ENCODE measurements around the gene PHC2. TPM values are rescaled to one million over a fixed set of nuclear protein-coding genes. Genes with fewer than 3 reads are reported as not detected.

The PHC2 gene
- total and polyA plus RNA-seq, 9 of the 15 experiments (the other 6 are each of a cell fraction or from before 2014, with no cell fraction given) = 3.1 to 67.6 (median 34.6) TPM

DNA sequence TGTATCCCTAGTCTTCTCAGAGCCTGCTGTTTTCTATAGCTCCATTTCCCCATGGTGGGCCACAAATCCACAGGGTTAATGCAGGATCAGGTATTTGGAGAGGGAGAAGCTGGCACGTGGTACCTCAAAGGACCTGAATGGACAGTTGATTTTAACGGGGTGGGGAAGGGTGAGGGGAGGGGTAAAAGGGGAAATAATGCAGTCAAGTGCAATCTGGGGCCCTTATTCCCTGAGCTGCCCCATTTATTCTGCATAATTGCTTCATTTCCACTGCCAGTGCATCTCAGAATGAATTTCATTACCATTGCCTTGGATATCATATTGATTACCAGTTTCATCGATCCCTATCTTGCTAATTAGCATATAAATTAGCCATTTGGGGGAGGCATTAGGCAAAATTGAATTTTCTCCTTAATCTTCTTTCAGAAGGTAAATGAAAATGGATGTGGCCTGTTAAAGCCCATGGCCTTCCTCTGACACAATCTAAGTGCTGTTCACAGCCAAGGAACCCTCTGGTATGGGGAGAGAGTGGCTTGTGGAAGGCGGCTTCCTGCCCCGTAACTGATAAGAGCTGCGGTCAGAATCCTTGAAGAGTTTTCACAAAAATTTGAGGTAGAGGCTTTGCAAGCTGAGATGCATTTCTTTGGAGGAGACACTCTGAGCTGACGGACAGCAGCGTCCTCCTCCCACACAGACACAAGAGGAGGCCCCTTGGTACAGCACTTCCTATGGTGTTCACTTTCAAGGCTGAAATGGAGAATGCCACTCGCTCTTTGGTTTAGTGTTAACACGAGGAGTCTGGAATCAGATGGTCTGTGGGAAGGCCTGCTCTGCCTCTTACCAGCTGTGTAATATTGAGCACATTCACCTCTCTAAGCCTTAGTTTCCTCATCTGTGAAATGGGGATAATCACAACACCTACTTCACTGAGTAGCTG, 34.4 kb downstream of the PHC2 start (continued):
- TF ChIP-seq, protein P1, sequence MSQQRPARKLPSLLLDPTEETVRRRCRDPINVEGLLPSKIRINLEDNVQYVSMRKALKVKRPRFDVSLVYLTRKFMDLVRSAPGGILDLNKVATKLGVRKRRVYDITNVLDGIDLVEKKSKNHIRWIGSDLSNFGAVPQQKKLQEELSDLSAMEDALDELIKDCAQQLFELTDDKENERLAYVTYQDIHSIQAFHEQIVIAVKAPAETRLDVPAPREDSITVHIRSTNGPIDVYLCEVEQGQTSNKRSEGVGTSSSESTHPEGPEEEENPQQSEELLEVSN (IDR thresholded peaks at IDR 0.05; ENCODE audit: borderline replicate concordance in 1 of 2, extremely low read depth in 1 of 2, insufficient read depth in 1 of 2, insufficient read length in 1 of 2, low read depth in 1 of 2, low read length in 1 of 2, poor library complexity in 1 of 2, severe bottlenecking in 1 of 2) = peak in 1 of 2 experiments; percentile 40
- TF ChIP-seq HMG20A (CRISPR knock-in tag; conservative IDR thresholded peaks at IDR 0.05) (no peak), POLR3A (IDR thresholded peaks at IDR 0.05; ENCODE audit: borderline replicate concordance, extremely low read depth, insufficient read depth, insufficient read length) (no peak), ZNF696 (CRISPR knock-in tag; conservative IDR thresholded peaks at IDR 0.05) (no peak), ZC3H4 (CRISPR knock-in tag; IDR thresholded peaks at IDR 0.05; ENCODE audit: borderline replicate concordance) (no peak), POLR2B (IDR thresholded peaks at IDR 0.05; ENCODE audit: low read depth, partially characterized antibody) (no peak), TAL1 (IDR thresholded peaks at IDR 0.05) (peak; percentile 64), ZNF253 (CRISPR knock-in tag; conservative IDR thresholded peaks at IDR 0.05) (no peak), ZBED1 (IDR thresholded peaks at IDR 0.05) (no peak), GTF2A2 (tag; IDR thresholded peaks at IDR 0.05) (no peak), RBM17 (IDR thresholded peaks at IDR 0.05; ENCODE audit: borderline replicate concordance, low read depth, low read length) (no peak), HMGN3 (IDR thresholded peaks at IDR 0.05; ENCODE audit: borderline replicate concordance, extremely low read depth, insufficient read length, low read depth, low read length) (no peak), ZKSCAN3 (CRISPR knock-in tag; IDR thresholded peaks at IDR 0.05) (no peak), CBFB (CRISPR knock-in tag; IDR thresholded peaks at IDR 0.05) (peak; percentile 92), FOXJ2 (tag; IDR thresholded peaks at IDR 0.05) (no peak), MAFG (tag; conservative IDR thresholded peaks at IDR 0.05) (no peak), RAD51 (IDR thresholded peaks at IDR 0.05; ENCODE audit: borderline replicate concordance, low read depth) (no peak), HIVEP1 (CRISPR knock-in tag; IDR thresholded peaks at IDR 0.05) (no peak), TAF9B (IDR thresholded peaks at IDR 0.05; ENCODE audit: partially characterized antibody) (no peak), SIRT6 (IDR thresholded peaks at IDR 0.05; ENCODE audit: low read depth, low read length) (no peak)
- TF ChIP-seq, protein P2, sequence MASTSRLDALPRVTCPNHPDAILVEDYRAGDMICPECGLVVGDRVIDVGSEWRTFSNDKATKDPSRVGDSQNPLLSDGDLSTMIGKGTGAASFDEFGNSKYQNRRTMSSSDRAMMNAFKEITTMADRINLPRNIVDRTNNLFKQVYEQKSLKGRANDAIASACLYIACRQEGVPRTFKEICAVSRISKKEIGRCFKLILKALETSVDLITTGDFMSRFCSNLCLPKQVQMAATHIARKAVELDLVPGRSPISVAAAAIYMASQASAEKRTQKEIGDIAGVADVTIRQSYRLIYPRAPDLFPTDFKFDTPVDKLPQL (IDR thresholded peaks at IDR 0.05; ENCODE audit: extremely low read depth, insufficient read length) = no peak
- TF ChIP-seq, protein P3, sequence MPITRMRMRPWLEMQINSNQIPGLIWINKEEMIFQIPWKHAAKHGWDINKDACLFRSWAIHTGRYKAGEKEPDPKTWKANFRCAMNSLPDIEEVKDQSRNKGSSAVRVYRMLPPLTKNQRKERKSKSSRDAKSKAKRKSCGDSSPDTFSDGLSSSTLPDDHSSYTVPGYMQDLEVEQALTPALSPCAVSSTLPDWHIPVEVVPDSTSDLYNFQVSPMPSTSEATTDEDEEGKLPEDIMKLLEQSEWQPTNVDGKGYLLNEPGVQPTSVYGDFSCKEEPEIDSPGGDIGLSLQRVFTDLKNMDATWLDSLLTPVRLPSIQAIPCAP (CRISPR knock-in tag; IDR thresholded peaks at IDR 0.05; ENCODE audit: borderline replicate concordance) = no peak
- TF ChIP-seq, protein P4, sequence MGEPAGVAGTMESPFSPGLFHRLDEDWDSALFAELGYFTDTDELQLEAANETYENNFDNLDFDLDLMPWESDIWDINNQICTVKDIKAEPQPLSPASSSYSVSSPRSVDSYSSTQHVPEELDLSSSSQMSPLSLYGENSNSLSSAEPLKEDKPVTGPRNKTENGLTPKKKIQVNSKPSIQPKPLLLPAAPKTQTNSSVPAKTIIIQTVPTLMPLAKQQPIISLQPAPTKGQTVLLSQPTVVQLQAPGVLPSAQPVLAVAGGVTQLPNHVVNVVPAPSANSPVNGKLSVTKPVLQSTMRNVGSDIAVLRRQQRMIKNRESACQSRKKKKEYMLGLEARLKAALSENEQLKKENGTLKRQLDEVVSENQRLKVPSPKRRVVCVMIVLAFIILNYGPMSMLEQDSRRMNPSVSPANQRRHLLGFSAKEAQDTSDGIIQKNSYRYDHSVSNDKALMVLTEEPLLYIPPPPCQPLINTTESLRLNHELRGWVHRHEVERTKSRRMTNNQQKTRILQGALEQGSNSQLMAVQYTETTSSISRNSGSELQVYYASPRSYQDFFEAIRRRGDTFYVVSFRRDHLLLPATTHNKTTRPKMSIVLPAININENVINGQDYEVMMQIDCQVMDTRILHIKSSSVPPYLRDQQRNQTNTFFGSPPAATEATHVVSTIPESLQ (CRISPR knock-in tag; IDR thresholded peaks at IDR 0.05) = no peak

All from K562 (cell line).